Activated T-helper 17 cell treated with anti-CD3 and anti-CD28 coated beads, Interleukin-2, amount 50 U/mL, for 72 hours (primary cell): ENCODE measurements around the gene ARVCF. TPM values are rescaled to one million over a fixed set of nuclear protein-coding genes. Genes with fewer than 3 reads are reported as not detected.

Experiments
- ATAC-seq: fragments of 150-1000 bp; cut with Tn5 transposase; replicated peaks from 2 replicates; pipeline ENCODE4 v1.10.0; 2021; ENCODE audit warnings: mild to moderate bottlenecking, moderate library complexity
- H3K27ac Mint-ChIP-seq: one replicate; pipeline ENCODE4 v1.8.0; 2022; ENCODE audit warnings: mixed read lengths
- H3K27me3 Mint-ChIP-seq: one replicate; pipeline ENCODE4 v1.8.0; 2022; ENCODE audit warnings: mixed read lengths
- H3K36me3 Mint-ChIP-seq: one replicate; pipeline ENCODE4 v1.8.0; 2022; ENCODE audit warnings: low read depth, mild to moderate bottlenecking, mixed read lengths
- H3K4me1 Mint-ChIP-seq: one replicate; pipeline ENCODE4 v1.8.0; 2022; ENCODE audit warnings: mixed read lengths
- H3K4me3 Mint-ChIP-seq: one replicate; pipeline ENCODE4 v1.8.0; 2022; ENCODE audit warnings: mild to moderate bottlenecking, mixed read lengths
- H3K9me3 Mint-ChIP-seq: one replicate; pipeline ENCODE4 v1.8.0; 2022; ENCODE audit warnings: mixed read lengths
- total RNA-seq, 2 donors: library from RNA; stranded (reverse); gene quantifications; one replicate each; pipeline ENCODE4 v1.2.3, GENCODE V29; 2022

The ARVCF gene
- total RNA-seq, 2 donors from 2014 or later = 1.0 to 1.2 TPM

GRCh38 chr22:19995611-19996339 lies 20.8 kb downstream of the ARVCF start:
- no peak overlapping the region for H3K4me3 Mint-ChIP-seq
- peaks cover 6% of the 10 kb centered on the region for H3K4me1 Mint-ChIP-seq
- H3K9me3 Mint-ChIP-seq = no peaks in the 10 kb centered on the region
- H3K36me3 Mint-ChIP-seq = no peaks in the 10 kb centered on the region
- H3K27me3 Mint-ChIP-seq = peaks cover 6% of the 10 kb centered on the region
- no peak overlapping the region for H3K27ac Mint-ChIP-seq
- no peak for ATAC-seq

GRCh38 chr22:19994851-19995610 lies 21.6 kb downstream of the ARVCF start:
- ATAC-seq = no peak
- H3K9me3 Mint-ChIP-seq = no peaks in the 10 kb centered on the region
- peak overlapping the region; percentile 2 for H3K27ac Mint-ChIP-seq

GRCh38 chr22:19993926-19994325 lies 22.7 kb downstream of the ARVCF start:
- Mint-ChIP-seq H3K36me3 (no peaks in the 10 kb centered on the region), H3K27ac (no peak overlapping the region), H3K4me3 (no peak overlapping the region), H3K27me3 (peaks cover 6% of the 10 kb centered on the region), H3K9me3 (no peaks in the 10 kb centered on the region), H3K4me1 (peaks cover 6% of the 10 kb centered on the region)
- ATAC-seq = no peak

More at GRCh38 chr22:19994851-19995610, 21.6 kb downstream of the ARVCF start:
- no peaks in the 10 kb centered on the region for H3K36me3 Mint-ChIP-seq
- H3K27me3 Mint-ChIP-seq = peaks cover 6% of the 10 kb centered on the region
- H3K4me3 Mint-ChIP-seq = no peak overlapping the region
- peaks cover 6% of the 10 kb centered on the region for H3K4me1 Mint-ChIP-seq

DNA sequence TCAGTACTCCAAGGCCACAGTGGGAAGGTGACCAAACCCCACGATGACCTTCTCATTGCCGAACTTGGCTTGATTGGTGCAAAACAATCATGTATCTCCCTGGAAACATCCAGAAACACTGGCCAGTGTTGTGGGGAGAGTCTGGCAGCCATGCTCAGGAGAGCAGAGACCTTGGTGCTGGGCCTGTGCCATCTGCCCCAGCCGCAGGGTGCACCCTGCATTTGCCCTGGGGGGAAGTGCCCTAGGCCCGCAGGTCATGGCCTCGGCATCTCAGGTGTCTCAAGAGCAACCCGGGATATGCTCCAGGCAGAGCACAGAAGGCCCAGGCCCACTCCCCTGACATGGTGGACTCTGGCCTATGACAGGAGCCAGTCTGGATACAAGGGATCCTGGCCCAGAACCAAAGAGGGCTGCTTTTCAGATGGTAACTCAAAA lies 23.7 kb downstream of the ARVCF start:
- Mint-ChIP-seq H3K4me3 (no peak overlapping the region), H3K4me1 (peaks cover 6% of the 10 kb centered on the region), H3K27ac (no peak overlapping the region), H3K9me3 (no peaks in the 10 kb centered on the region), H3K27me3 (peaks cover 6% of the 10 kb centered on the region), H3K36me3 (no peaks in the 10 kb centered on the region)
- no peak for ATAC-seq

- ATAC-seq = no peak
- Mint-ChIP-seq H3K9me3 (no peaks in the 10 kb centered on the region), H3K27me3 (peaks cover 6% of the 10 kb centered on the region)
These were observed 24.1 kb downstream of the ARVCF start for GRCh38 chr22:19992481-19992911.

DNA sequence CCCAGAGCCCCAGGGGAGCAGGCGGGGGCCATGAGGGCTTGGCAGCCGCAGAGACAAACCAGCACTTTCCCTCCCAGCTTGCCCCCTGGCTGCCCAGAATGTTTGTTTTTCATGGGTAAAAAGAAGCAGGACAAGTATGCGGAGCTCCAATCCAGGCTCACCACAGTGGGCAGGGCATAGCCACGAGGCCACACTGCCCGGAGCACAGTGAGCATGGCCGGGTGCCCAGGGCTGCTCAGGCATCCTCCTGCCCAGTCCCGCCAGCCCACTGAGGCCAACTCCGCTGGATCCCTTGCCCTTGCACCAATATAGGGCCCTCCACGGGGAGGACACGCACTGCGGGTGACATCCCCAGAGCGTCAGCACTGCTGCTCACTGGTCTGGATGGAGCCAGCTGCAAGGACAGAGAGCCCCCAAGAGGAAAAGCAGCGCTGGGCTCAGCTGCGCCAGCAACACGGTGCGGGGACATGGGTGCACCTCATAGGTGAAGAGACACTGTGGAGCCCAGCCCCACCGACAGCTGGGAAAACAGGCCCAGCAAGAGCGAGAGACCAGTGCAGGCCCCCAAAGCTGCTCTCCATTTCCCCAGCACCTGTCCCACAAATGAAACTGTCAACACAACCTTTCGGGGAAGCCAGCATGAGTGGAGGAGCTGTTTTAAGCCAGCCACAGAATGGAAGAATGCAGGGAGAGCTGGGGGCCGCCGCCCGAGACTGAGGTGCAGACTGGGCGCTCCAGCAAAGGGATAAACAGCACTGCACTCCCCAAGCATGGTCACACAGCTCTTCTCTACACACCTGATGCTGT lies 24.8 kb downstream of the ARVCF start:
- Mint-ChIP-seq H3K9me3 (no peaks in the 10 kb centered on the region), H3K36me3 (no peaks in the 10 kb centered on the region), H3K27ac (no peak overlapping the region), H3K4me3 (no peak overlapping the region), H3K4me1 (peaks cover 6% of the 10 kb centered on the region), H3K27me3 (peaks cover 6% of the 10 kb centered on the region)
- no peak for ATAC-seq

More at GRCh38 chr22:19992481-19992911, 24.1 kb downstream of the ARVCF start:
- Mint-ChIP-seq H3K36me3 (no peaks in the 10 kb centered on the region), H3K27ac (no peak overlapping the region), H3K4me3 (no peak overlapping the region), H3K4me1 (peaks cover 6% of the 10 kb centered on the region)

GRCh38 chr22:19991395-19991644 lies 25.3 kb downstream of the ARVCF start:
- Mint-ChIP-seq H3K27me3 (peaks cover 6% of the 10 kb centered on the region), H3K27ac (no peak overlapping the region), H3K36me3 (no peaks in the 10 kb centered on the region), H3K4me3 (no peak overlapping the region), H3K9me3 (no peaks in the 10 kb centered on the region), H3K4me1 (peaks cover 6% of the 10 kb centered on the region)
- ATAC-seq = no peak

GRCh38 chr22:19990609-19991394 lies 25.8 kb downstream of the ARVCF start:
- Mint-ChIP-seq H3K4me1 (peaks cover 6% of the 10 kb centered on the region), H3K9me3 (no peaks in the 10 kb centered on the region), H3K27me3 (peaks cover 6% of the 10 kb centered on the region), H3K4me3 (no peak overlapping the region), H3K27ac (no peak overlapping the region), H3K36me3 (no peaks in the 10 kb centered on the region)
- ATAC-seq = no peak

DNA sequence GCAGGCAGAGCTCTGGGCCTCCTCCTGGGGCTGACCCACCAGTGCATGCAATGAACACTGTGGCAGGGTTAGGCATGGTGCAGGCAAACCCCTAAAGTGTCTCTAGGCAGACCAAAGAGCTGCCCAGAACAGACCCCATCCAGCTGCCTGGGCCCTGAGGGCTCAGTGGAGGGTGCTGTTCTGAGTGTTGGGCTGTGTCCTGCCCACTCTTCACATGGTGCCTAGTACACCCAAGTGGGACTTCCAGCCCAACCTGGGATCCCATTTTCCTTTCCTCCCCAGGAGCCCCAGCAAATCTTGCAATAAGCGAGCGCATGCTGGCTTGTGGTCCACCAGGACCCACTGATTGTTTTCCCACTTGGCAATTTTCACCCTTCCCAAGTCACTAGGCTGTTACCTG lies 26.4 kb downstream of the ARVCF start:
- Mint-ChIP-seq H3K36me3 (no peaks in the 10 kb centered on the region), H3K4me1 (peaks cover 6% of the 10 kb centered on the region), H3K4me3 (no peak overlapping the region), H3K9me3 (no peaks in the 10 kb centered on the region), H3K27ac (no peak overlapping the region), H3K27me3 (peaks cover 6% of the 10 kb centered on the region)
- no peak for ATAC-seq

- Mint-ChIP-seq H3K9me3 (no peaks in the 10 kb centered on the region), H3K36me3 (no peaks in the 10 kb centered on the region), H3K4me1 (peaks cover under 1% of the 10 kb centered on the region), H3K4me3 (no peak overlapping the region), H3K27ac (no peak overlapping the region), H3K27me3 (peaks cover 3% of the 10 kb centered on the region)
- no peak for ATAC-seq
These were observed 26.9 kb downstream of the ARVCF start for GRCh38 chr22:19989725-19990067.

- H3K4me3 Mint-ChIP-seq = no peak overlapping the region
- no peak for ATAC-seq
- no peaks in the 10 kb centered on the region for H3K9me3 Mint-ChIP-seq
- H3K27me3 Mint-ChIP-seq = peaks cover 2% of the 10 kb centered on the region
- no peaks in the 10 kb centered on the region for H3K4me1 Mint-ChIP-seq
- no peaks in the 10 kb centered on the region for H3K36me3 Mint-ChIP-seq
- H3K27ac Mint-ChIP-seq = no peak overlapping the region
These were observed 27.5 kb downstream of the ARVCF start for GRCh38 chr22:19988965-19989724.

DNA sequence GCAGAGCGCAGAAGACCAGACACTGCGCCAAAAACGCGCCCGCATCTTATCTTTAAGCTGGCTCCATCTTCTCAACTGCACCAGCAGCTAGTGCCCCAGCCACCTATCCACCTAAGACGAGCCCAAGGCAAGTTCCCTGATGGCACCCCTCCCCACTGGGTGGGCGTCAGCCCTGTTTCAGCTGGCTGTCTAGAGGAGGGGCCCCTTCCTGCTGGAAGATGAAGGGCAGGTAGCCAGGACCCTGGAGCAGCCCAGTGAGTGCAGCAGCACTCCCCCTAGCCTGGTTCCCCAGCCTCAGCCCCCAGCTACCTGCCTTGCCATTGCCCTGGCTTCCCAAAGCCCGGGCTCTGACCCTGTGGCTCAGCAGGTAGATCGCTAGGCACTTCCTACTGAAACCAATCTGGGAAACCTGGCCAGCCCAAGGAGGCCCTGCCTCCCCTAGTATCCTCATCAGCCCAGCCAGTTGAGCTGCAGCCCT lies 28.3 kb downstream of the ARVCF start:
- Mint-ChIP-seq H3K27ac (no peak overlapping the region), H3K9me3 (no peaks in the 10 kb centered on the region), H3K27me3 (no peaks in the 10 kb centered on the region), H3K4me1 (no peaks in the 10 kb centered on the region), H3K4me3 (peak overlapping the region; percentile 34), H3K36me3 (no peaks in the 10 kb centered on the region)
- ATAC-seq = no peak

- Mint-ChIP-seq H3K27ac (no peak overlapping the region), H3K4me1 (no peaks in the 10 kb centered on the region), H3K27me3 (no peaks in the 10 kb centered on the region), H3K9me3 (no peaks in the 10 kb centered on the region), H3K36me3 (no peaks in the 10 kb centered on the region), H3K4me3 (peak overlapping the region; percentile 34)
- ATAC-seq = no peak
These were observed 29.0 kb downstream of the ARVCF start for GRCh38 chr22:19987394-19988306.
